ENCODE measurements around the gene CRHBP.
"Not testable (repeated sequence)": the region's sequence is repeated elsewhere in the genome, so short reads cannot be mapped to it uniquely, and the experiment has no call there.

Gene CRHBP

GRCh38 chr5:76960004-76960625 is 7.3 kb downstream of the CRHBP start:
- no peak for DNase-seq

GRCh38 chr5:76964060-76964459 is 11.2 kb downstream of the CRHBP start:
- no peak for DNase-seq

- no peak for DNase-seq
Measured at GRCh38 chr5:76971511-76971910, 18.7 kb downstream of the CRHBP start.

- no peak for DNase-seq
Measured at GRCh38 chr5:76972689-76973088, 19.8 kb downstream of the CRHBP start.

GRCh38 chr5:76974785-76975184 is 21.9 kb downstream of the CRHBP start:
- no peak for DNase-seq

- DNase-seq, result no peak
Measured at GRCh38 chr5:76978869-76979268, 26.0 kb downstream of the CRHBP start.

GRCh38 chr5:76980518-76981144 is 27.8 kb downstream of the CRHBP start:
- no peak for DNase-seq

- no peak for DNase-seq
Measured at GRCh38 chr5:76982450-76982849, 29.6 kb downstream of the CRHBP start.

GRCh38 chr5:76983468-76983867 is 30.6 kb downstream of the CRHBP start:
- no peak for DNase-seq

- no peak for DNase-seq
Measured at GRCh38 chr5:76986825-76987526, 34.1 kb downstream of the CRHBP start.

- DNase-seq, result no peak
Measured at GRCh38 chr5:76990899-76991459, 38.1 kb downstream of the CRHBP start.

- DNase-seq, result not testable (repeated sequence)
Measured at GRCh38 chr5:76993436-76993835, 40.6 kb downstream of the CRHBP start.

GRCh38 chr5:76994337-76994736 is 41.5 kb downstream of the CRHBP start:
- no peak for DNase-seq

- not testable (repeated sequence) for DNase-seq
Measured at GRCh38 chr5:76998251-76998650, 45.4 kb downstream of the CRHBP start.

- DNase-seq, result no peak
Measured at GRCh38 chr5:76999451-76999850, 46.6 kb downstream of the CRHBP start.

- no peak for DNase-seq
Measured at GRCh38 chr5:77003246-77003645, 50.4 kb downstream of the CRHBP start.

- no peak for DNase-seq
Measured at GRCh38 chr5:77006124-77006523, 53.3 kb downstream of the CRHBP start.

GRCh38 chr5:77008413-77008812 is 55.6 kb downstream of the CRHBP start:
- no peak for DNase-seq

- no peak for DNase-seq
Measured at GRCh38 chr5:77010243-77010642, 57.4 kb downstream of the CRHBP start.

- no peak for DNase-seq
Measured at GRCh38 chr5:77011498-77011897, 58.7 kb downstream of the CRHBP start.

GRCh38 chr5:77012601-77013000 is 59.8 kb downstream of the CRHBP start:
- no peak for DNase-seq

GRCh38 chr5:77015938-77016569 is 63.2 kb downstream of the CRHBP start:
- DNase-seq, result peak; percentile 7

- DNase-seq, result no peak
Measured at GRCh38 chr5:77016962-77017361, 64.1 kb downstream of the CRHBP start.

- no peak for DNase-seq
Measured at GRCh38 chr5:77017668-77018067, 64.8 kb downstream of the CRHBP start.
